GM21723 (cell line): ENCODE data around the gene BMERB1.
"Not testable (repeated sequence)": the region's sequence is repeated elsewhere in the genome, so short reads cannot be mapped to it uniquely, and the experiment has no call there.

Experiments
- ATAC-seq: cut with Tn5 transposase; IDR thresholded peaks from one replicate; pipeline ENCODE4 v1.9.1; 2021; ENCODE audit warnings: mild to moderate bottlenecking, moderate library complexity; ENCODE audit not compliant: unreplicated experiment

The BMERB1 gene

DNA sequence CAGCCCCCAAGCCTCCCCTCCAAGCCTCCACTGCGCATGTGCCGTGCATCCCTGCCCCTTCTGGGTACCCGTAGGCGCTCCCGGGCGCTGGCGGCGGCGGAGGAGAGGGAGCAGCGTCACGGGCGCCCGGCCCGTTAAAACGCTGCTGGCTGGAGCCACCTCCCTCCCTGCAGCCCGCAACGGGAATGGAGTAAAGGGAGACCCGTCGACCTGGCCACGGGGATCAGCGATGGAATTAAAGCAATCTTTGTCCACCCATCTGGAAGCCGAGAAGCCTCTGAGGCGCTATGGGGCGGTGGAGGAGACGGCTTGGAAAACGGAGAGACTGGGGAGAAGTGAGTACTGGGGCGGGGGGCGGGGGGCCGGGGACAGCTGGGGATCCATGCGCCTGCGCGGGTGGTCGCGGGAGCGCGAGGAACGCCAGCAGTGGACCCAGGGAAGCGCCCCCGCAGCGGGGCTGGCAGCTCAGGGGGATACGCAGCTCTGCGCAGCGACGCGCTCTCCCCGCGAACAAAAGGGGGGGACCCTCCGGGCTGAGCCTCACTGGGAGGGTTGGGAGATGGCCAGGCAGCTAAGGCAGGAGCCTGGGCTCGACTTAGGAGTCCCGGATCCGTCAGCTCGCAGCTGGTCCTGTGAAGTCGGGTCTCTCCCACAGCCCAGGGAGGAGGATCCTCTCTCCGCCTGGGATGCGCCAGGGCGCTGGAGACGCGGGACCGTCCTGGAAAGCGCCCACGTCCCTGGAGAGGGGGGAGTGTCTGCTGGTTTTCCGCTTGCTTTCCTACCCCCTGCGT lies at the start of gene BMERB1:
BMERB1 (plus strand) TSS at position 164 of the 791 bp plus-strand sequence; CDS start at position 230, 66 bp downstream.
- ATAC-seq, result no peak

DNA sequence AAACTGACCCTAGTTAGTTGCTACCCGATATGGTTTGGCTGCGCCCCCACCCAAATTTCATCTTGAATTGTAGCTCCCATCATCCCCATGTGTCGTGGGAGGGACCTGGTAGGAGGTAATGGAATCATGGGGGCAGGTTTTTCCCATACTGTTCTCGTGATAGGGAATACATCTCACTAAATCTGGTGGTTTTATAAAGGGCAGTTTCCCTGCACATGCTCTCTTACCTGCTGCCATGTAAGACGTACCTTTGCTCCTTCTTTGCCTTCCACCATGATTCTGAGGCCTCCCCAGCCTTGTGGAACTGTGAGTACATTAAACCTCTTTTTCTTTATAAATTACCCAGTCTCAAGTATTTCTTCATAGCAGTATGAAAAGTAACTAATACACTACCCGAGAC lies 46.3 kb upstream of the BMERB1 start:
- ATAC-seq, result not testable (repeated sequence)

DNA sequence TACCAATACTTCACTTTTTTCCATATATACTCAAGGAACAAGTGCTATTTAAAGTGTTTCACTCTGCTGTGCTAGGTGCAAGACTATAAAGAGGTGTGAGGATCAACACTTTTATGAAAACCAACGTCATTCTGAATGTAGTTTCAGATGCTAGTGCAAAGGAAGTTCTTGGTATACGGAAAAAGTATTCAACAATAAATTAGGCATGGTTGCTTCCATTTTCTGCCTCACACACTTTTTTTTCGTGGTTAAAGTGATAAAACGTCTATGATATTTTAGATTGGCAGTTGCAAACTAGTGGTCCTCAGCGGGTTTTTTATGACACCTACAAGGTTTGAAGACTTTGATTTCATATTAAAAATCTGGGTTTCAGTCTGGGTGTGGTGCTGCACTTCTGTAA lies 44.5 kb upstream of the BMERB1 start:
- ATAC-seq, result not testable (repeated sequence)

DNA sequence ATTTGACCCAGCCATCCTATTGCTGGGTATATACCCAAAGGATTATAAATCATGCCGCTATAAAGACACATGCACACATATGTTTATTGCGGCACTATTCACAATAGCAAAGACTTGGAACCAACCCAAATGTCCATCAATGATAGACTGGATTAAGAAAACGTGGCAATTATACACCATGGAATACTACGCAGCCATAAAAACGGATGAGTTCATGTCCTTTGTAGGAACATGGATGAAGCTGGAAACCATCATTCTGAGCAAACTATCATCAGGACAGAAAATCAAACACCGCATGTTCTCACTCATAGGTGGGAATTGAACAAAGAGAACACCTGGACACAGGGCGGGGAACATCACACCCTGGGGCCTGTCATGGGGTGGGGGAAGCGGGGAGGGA lies 41.4 kb upstream of the BMERB1 start:
- ATAC-seq, result not testable (repeated sequence)

DNA sequence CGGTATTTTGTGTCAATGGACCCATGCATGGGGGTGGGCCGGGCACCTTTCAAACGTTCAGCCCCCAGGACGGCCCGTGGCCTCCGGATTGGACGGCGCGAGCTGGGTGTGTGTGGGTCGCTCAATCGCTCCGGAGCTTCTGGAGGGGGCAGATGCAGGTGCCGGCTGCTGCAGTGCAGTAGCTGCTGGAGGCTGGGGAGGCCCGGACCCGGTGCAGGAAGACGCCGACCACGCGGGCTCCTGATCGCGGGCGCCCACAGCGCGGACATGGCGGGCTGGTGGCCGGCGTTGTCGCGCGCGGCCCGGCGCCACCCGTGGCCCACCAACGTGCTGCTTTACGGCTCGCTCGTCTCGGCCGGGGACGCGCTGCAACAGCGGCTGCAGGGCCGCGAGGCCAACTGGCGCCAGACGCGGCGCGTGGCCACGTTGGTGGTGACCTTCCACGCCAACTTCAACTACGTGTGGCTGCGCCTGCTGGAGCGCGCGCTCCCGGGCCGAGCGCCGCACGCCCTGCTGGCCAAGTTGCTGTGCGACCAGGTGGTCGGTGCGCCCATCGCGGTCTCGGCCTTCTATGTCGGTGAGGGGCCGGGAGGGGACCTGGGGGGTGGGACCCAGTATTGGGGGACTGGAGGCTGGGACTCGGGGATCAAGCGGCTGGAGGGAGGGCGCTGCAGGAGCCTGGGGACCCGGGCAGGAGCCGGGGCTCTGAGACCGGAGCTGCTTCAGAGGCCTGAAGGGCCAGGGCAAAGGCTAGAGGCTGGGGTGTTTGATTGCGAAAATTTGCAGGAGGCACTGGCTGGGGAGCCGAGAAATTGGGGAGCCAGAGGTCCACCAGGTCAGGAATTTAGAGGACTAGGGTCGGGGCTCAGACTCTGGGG lies 38.5 kb upstream of the BMERB1 start, which contains the start of gene MPV17L:
MPV17L (plus strand) TSS at position 124 of the 878 bp plus-strand sequence; CDS start at position 268, 144 bp downstream.
- not testable (repeated sequence) for ATAC-seq

DNA sequence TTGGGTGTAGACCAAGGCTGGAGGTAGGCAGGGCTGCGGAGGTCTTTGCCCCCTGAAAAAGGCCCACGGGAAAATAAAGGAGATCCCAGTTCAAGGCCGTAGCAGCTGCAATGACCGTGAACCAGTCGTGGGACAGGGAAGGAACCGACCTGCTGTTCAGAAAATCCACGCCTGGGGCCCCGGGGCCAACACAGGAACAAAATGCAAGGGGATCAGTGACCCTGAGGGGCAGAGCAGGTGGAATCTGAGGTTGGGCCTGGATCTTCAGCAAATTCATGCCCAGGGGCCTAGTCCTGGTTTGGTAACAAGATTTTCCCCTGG lies 37.9 kb upstream of the BMERB1 start:
- not testable (repeated sequence) for ATAC-seq

DNA sequence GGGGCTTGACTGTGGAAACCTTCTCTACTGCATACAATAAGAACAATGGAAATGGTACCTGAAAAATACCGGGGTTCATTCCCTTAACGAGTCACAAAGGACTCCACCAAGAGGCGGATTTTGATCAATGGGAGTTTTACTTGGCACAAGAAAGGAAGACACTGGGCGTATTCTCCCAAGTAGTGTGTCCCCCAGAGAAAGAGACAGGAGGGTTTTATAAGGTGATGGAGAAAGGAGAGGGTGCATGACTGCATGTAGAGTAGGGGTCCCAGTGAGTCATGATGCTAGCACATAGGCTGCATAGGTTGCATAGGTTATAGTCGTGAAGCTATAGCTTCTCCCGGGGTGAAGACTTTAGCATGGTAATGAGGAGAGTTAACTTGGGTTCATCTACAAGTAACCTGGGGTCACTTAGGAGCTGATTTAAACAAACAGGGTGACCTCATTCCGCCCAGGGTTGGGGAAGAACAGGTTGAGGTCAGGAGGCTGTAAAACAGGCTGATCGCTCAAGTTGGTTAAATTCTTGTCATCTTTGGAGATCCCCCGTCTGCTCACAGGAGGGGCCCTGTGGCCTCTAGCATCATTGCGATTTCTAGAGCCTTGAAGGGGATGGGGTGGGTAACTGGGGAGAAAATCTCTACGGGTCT lies 37.3 kb upstream of the BMERB1 start:
- no peak for ATAC-seq

DNA sequence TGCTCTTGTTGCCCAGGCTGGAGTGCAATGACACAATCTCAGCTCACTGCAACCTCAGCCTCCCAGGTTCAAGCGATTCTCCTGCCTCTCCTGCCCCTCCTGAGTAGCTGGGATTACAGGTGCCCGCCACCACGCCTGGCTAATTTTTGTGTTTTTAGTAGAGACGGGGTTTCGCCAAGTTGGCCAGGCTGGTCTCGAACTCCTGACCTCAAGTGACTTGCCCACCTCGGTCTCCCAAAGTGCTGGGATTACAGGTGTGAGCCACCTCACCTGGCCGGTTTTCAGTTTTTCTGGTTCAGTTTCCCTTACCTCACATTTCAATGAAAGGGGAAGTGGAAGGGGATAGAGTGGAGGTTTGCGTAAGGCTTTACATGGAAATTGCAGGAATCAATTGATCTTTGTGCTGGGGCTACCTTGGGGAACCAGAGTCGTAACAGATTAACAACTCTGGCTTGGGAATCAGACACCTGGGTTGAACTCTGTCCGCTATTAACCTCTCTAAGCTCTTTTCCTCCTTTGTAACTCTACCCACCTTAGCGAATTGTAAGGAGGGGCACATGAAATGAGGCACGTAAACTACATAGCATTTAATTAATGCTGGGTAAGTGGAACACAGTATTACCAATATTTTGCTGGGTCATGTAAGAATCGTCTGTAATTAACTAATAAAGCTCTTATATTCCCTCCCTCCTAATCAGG lies 35.6 kb upstream of the BMERB1 start:
- ATAC-seq, result no peak

DNA sequence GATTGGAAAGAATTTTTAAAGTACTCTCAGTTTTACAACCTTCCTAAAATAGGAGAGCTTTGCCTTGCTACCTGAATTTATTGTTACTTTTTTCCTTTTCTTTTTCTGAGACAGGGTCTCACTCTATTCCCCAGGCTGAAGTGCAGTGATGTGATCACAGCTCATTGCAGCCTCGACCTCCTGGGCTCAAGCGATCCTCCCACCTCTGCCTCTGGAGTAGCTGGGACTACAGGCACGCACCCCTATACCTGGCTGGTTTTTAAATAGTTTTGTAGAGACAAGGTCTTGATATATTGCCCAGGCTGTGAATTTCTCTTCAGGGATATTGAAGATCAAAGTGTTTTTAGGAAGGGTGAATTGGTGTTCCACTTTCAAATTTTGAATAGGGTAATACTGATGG lies 35.1 kb upstream of the BMERB1 start:
- ATAC-seq, result no peak

DNA sequence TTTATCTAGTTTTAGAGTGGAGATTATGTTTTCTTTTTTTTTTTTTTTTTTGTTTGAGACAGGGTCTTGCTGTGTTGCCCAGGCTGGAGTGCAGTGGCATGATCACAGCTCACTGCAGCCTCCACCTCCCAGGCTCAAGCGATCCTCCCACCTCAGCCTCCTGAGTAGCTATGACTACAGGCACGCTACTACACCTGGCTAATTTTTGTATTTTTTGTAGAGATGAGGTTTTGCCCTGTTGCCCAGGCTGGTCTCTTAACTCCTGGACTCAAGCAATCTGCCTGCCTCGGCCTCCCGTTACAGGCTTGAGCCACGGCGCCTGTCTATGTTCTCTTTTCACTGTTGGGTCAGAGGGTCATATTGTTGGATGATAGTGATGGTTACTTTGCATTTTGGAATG lies 34.1 kb upstream of the BMERB1 start:
- not testable (repeated sequence) for ATAC-seq

DNA sequence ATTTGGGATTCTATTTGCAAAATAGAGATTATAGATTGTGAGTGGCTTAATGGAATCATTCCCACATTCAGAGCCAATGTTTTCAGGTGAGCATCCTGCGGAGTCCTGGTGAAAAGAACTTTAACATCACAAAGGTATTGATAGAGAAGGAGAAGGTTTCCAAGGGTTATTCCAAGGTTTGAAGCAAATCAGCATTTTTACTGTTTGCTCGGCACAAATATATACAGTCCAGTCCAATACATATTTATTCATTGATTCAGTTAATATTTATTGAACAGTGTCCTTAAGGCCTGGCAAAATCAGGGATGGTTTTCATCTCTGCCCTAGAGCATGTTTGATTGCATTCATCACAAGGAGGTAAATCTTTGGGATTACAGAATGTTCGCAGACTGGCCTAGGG lies 32.4 kb upstream of the BMERB1 start:
- ATAC-seq, result no peak

DNA sequence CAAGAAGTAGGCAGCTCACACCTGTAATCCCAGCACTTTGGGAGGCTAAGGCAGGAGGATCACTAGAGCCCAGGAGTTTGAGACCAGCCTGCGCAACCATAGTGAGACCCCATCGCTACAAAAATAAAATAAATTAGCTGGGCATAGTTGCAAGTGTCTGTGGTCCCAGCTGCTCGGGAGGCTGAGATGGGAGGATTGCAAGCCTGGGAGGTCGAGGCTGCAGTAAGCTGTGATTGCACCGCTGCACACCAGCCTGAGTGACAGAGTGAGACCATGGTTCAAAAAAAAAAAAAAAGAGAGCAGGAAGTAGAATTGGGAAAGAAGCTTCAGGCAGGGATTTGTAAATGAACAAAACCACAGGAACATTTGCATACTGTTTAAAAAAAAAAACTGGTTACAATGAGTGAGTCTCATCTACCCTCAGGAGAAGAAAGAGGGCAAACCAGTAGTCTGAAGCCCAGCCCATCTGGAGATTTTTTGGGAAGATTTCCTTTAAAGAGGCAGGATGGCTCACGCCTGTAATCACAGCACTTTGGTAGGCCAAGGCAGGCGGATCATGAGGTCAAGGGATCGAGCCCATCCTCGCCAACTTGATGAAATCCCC lies 30.9 kb upstream of the BMERB1 start:
- no peak for ATAC-seq

DNA sequence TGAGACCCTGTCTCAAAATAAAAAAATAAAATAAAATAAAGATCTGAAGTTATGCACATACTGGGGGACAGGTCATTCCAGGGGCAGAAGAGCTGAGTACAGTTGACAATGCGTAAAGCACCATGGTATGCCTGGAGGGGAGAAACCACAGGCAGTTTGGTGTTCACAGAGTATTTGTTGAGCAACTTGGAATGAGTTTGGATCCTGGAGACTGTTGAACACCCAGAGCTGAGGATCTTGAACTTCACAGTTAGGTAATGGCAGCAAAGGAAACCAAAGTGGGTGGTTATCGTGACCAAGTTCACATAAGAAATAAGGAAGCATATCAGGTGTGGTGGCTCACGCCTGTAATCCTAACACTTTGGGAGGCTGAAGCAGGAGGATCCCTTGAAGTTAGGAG lies 30.3 kb upstream of the BMERB1 start:
- ATAC-seq, result not testable (repeated sequence)

DNA sequence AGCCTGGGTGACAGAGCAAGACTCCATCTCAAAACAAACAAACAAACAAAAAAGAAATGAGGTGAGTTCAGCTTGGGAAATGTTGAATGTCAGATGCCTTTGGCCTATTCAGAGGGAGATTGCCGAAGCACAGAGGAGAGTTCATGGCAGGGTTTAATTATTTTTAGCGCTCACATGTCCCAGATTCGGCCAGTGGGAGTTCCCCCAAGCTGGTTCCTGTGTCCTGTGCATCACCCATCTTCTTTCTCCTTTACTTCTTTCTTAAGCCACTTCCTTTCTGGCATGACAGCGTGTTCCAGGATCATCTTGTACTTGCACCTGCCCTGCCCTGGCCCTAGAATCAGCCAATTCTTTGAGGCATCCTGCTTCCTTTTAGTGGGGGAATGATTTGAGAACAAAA lies 29.6 kb upstream of the BMERB1 start:
- no peak for ATAC-seq

DNA sequence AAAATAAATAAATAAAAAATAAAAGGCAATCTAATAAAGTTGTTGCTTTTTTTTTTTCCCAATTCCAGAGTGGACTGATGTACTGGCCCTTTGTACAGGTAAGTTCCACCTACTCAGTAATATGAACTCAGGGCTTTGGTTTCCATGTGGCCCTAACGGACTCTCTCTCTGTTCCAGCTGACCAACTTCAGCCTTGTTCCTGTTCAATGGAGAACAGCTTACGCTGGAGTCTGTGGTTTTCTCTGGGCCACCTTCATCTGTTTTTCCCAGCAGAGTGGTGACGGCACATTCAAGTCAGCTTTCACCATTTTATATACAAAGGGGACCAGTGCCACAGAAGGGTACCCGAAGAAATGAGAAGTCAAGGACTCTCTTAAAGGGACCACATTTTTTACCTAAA lies 26.6 kb upstream of the BMERB1 start:
- not testable (repeated sequence) for ATAC-seq

DNA sequence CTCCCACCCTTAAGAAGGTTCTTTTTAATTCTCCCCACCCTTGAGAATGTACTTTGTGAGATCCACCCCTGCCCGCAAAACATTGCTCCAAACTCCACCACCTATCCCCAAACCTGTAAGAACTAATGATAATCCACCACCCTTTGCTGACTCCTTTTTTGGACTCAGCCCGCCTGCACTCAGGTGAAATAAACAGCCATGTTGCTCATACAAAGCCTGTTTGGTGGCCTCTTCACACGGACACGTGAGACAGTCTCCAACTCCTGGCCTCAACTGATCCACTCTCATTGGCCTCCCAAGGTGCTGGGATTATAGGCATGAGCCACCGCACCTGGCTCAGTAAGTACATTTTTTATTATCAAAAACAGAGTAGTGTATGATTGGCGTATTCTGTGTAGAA lies 24.9 kb upstream of the BMERB1 start:
- ATAC-seq, result not testable (repeated sequence)

DNA sequence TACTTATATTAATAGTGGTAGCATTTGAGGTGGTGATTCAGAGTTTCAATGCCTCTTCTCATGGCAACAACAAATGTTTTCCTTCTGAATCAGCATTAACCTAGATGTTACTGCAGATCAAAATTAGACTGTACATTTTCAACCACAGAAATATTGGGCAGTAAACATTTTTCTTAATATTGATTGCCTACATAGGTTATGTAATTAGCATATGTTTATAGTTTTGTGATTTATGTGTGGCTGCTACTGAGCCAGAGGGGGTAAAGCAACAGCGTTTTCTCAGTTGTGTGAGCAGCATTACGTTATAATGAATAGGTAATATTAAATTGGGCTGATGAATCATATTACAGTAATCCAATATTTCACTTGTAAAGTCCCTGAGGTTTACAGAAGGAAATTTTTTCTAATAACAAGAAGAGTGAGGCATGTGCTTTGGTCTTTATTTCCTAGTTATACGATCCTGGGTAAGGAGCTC lies 18.8 kb upstream of the BMERB1 start:
- no peak for ATAC-seq

DNA sequence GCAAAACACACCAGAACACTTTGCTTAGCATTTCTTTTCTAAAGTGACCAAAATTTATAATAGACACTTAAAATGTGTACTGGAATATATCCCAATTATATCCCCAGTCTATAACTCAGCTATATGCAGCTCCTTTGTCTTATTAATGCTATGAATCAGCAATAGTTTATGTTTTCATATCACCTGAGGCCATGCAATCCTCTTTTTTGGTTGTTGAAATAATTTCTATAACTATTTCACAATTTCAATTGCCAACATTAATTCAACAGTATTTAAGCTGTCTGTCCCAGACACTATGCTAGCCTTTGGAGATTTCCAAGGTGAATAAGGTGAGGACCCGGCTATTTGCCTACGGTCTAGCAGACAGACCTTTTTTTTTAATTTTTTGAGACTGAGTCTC lies 17.2 kb upstream of the BMERB1 start:
- no peak for ATAC-seq

DNA sequence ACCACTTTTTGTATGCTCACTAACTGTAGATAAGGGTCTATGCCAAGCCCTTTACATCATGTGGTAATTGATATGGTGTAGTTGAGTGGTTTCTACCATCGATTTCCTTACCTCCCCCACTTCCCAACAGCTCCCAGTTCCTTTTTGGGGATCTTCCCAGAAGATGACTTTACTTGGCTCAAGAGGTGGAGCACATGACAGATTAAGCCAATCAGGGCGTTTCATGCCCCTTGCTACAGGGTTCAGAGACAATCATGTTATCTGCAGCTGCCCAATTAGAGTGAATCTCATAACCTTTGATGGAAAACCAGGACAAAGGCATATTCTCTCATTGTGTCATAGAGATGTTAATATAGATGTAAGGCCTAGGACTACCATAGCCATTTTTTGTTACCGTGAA lies 16.2 kb upstream of the BMERB1 start:
- ATAC-seq, result no peak

DNA sequence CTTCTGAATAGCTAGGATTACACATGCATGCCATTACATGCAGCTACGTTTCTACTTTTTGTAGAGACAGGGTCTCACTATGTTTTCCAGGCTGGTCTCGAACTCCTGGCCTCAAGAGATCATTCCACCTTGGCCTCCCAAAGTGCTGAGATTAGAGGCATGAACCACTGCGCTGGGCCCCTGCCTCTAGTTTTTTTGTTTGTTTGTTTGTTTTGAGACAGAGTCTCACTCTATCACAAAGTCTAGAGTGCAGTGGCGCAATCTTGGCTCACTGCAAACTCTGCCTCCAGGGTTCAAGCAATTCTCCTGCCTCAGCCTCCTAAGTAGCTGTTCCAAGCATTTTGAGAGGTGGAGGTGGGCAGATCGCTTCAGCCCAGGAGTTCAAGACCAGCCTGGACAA lies 12.7 kb upstream of the BMERB1 start:
- ATAC-seq, result not testable (repeated sequence)
